Endothelial cell of umbilical vein (primary cell): ENCODE results near the gene PARN. TPM values are rescaled to one million over a fixed set of nuclear protein-coding genes. Genes with fewer than 3 reads are reported as not detected.
"Not testable (repeated sequence)": the region's sequence is repeated elsewhere in the genome, so short reads cannot be mapped to it uniquely, and the experiment has no call there.

Experiments
- BruUV-seq: library from RNA; stranded (reverse); fragments of 400-500 nt; replicated peaks from 2 replicates; lab custom pipeline; 2021; lab: Mats Ljungman, UMichigan
- CTCF ChIA-PET: fragments of 300-600, 350-600 bp; sonication (Branson Sonifier 250); formaldehyde crosslinking; loops from one replicate; lab custom pipeline; 2021; ENCODE audit warnings: antibody characterized with exemption, inconsistent platforms; lab: Charles Lee
- POLR2A ChIA-PET: fragments of 300-600, 350-600 bp; sonication (Branson Sonifier 250); formaldehyde crosslinking; loops from one replicate; lab custom pipeline; 2021; ENCODE audit warnings: antibody characterized with exemption, inconsistent platforms; lab: Charles Lee
- DNase-seq: peaks from one replicate; pipeline ENCODE4 v3.0.0-alpha.2; 2011; ENCODE audit warnings: low read depth, low spot score
- FAIRE-seq: peaks from 2 replicates; lab custom pipeline; 2011; peaks lifted over from hg19 to GRCh38; lab: Jason Lieb, UNC
- H2AFZ ChIP-seq: 2 replicates; pipeline ENCODE4 v1.6.0; 2012; ENCODE audit warnings: low read depth, low read length, control low read depth, inconsistent platforms
- H3K27ac ChIP-seq: 2 replicates; pipeline ENCODE4 v1.5.1; 2011; ENCODE audit warnings: low read depth, mild to moderate bottlenecking, control low read depth, low read length, moderate library complexity; ENCODE audit not compliant: insufficient read depth
- H3K27me3 ChIP-seq, 2 experiments: 2 replicates each; pipeline versions ENCODE4 v1.6.0 to v1.6.1; 2011; ENCODE audit warnings: low read length in 2 of 2, mixed read lengths in 1 of 2; ENCODE audit not compliant: control insufficient read depth in 2 of 2, insufficient read depth in 2 of 2
- H3K36me3 ChIP-seq, 2 experiments: 2 replicates in 1 of 2; 3 replicates in 1 of 2; pipeline ENCODE4 v1.5.1; 2011; ENCODE audit warnings: low read length in 2 of 2, mild to moderate bottlenecking in 1 of 2, moderate library complexity in 1 of 2; ENCODE audit not compliant: control insufficient read depth in 2 of 2, insufficient read depth in 2 of 2; ENCODE audit errors: extremely low read depth in 1 of 2
- H3K4me1 ChIP-seq: 3 replicates; pipeline ENCODE4 v1.5.1; 2011; ENCODE audit warnings: mild to moderate bottlenecking, low read length; ENCODE audit not compliant: control insufficient read depth, insufficient read depth; ENCODE audit errors: extremely low read depth
- H3K4me2 ChIP-seq: 2 replicates; pipeline ENCODE4 v1.6.1; 2011; ENCODE audit warnings: low read length, control low read depth, mixed read lengths; ENCODE audit not compliant: insufficient read depth
- H3K4me3 ChIP-seq, 3 experiments: fragments of 200-600 bp in 1 of 3; sonication (generic), shearing (Covaris generic) in 1 of 3; replicated peaks in 1 of 3; 2 replicates each; pipeline ENCODE4 v1.5.1; 2011 to 2016; ENCODE audit warnings: control low read depth in 3 of 3, low read length in 3 of 3, mild to moderate bottlenecking in 2 of 3, inconsistent platforms in 1 of 3, low read depth in 1 of 3, moderate library complexity in 1 of 3; ENCODE audit not compliant: insufficient read depth in 1 of 3
- H3K79me2 ChIP-seq: 2 replicates; pipeline ENCODE4 v1.6.0; 2012; ENCODE audit warnings: low read length, inconsistent platforms; ENCODE audit not compliant: control insufficient read depth, insufficient read depth
- H3K9ac ChIP-seq: replicated peaks from 2 replicates; pipeline ENCODE3; 2011; ENCODE audit warnings: low read length, control low read depth; ENCODE audit not compliant: insufficient read depth; ENCODE audit errors: extremely low read depth
- H3K9me1 ChIP-seq: replicated peaks from 3 replicates; pipeline ENCODE4 v1.6.0; 2011; ENCODE audit warnings: mild to moderate bottlenecking, low read length; ENCODE audit not compliant: control insufficient read depth, insufficient read depth; ENCODE audit errors: extremely low read depth
- H3K9me3 ChIP-seq: replicated peaks from 2 replicates; pipeline ENCODE4 v1.5.1; 2012; ENCODE audit warnings: low read length, inconsistent platforms; ENCODE audit not compliant: control insufficient read depth, insufficient read depth
- H4K20me1 ChIP-seq: replicated peaks from 2 replicates; pipeline ENCODE3; 2011; ENCODE audit warnings: mild to moderate bottlenecking, low read length; ENCODE audit not compliant: control insufficient read depth, insufficient read depth; ENCODE audit errors: extremely low read depth
- GATA2 ChIP-seq: IDR thresholded peaks from 2 replicates; pipeline ENCODE4 v1.7.0; 2011; ENCODE audit warnings: low read depth, mild to moderate bottlenecking, moderate library complexity, mixed read lengths, low read length; ENCODE audit not compliant: insufficient read length, insufficient read depth
- dilution Hi-C: fragments of 300-500 bp; cut with MboI; formaldehyde crosslinking; loops from one replicate; pipeline ENCODE4 v1.15.0; 2019; ENCODE audit warnings: low sequenced_read_pairs; ENCODE audit not compliant: extremely low pct_ligation_motif_present
- intact Hi-C: fragments of 100-400 bp; cut with micrococcal nuclease; formaldehyde crosslinking; loops from one replicate; pipeline ENCODE4 v1.10.0; 2022
- polyA plus RNA-seq, 4 experiments: library from polyadenylated mRNA; depleted of rRNA in 3 of 4; stranded (reverse) in 3 of 4; unstranded in 1 of 4; fragments of >200 nt; gene quantifications; 2 replicates each; pipeline versions ENCODE4 v1.2.1 to v1.2.3, GENCODE V29; 2011 to 2012; ENCODE audit warnings: missing spikeins in 1 of 4
- total RNA-seq: library from RNA; stranded (reverse); gene quantifications from 2 replicates; pipeline ENCODE4 v1.2.3, GENCODE V29; 2021

Gene PARN
- total and polyA plus RNA-seq, 2 donors (not counting 3 experiments of a cell fraction or from before 2014, with no cell fraction given) = 16.9 to 24.6 TPM

DNA sequence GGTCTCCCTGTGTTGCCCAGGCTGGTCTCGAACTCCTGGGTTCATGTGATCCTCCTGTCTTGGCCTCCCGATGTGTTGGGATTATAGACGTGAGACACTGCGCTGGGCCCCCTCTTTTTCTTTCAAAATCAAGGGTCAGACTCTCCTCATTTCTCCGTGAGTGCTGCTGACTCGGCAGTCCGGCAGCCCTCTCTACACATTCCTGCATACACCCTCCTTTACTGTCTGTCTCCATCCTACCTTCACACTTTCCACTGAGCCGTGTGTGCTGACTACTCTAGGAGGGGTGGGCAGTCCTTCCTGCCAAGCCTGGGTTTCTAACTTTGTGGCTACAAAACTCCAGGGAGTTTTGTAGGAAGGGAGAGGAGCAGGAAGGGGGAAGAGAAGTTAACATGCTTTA, 195.2 kb downstream of the PARN start:
- Histone ChIP-seq H3K9me1 (no peaks in the 10 kb centered on the region), H3K79me2 (no peaks in the 10 kb centered on the region), H3K4me1 (no peaks in the 10 kb centered on the region), H3K27ac (no peak overlapping the region), H3K9ac (no peak overlapping the region), H3K4me3 (no peak overlapping the region), H3K36me3 (no peaks in the 10 kb centered on the region), H4K20me1 (no peaks in the 10 kb centered on the region), H3K9me3 (no peaks in the 10 kb centered on the region), H3K4me2 (no peak overlapping the region), H2AFZ (no peak overlapping the region), H3K27me3 (no peaks in the 10 kb centered on the region)
- no peak for DNase-seq
- no TSS peak for BruUV-seq
- CTCF ChIA-PET = no interaction called here
- intact Hi-C loops (no loop called here), dilution Hi-C loops (no loop called here)
- FAIRE-seq = no peak
- TF ChIP-seq GATA2 = no peak
- POLR2A ChIA-PET = no interaction called here

DNA sequence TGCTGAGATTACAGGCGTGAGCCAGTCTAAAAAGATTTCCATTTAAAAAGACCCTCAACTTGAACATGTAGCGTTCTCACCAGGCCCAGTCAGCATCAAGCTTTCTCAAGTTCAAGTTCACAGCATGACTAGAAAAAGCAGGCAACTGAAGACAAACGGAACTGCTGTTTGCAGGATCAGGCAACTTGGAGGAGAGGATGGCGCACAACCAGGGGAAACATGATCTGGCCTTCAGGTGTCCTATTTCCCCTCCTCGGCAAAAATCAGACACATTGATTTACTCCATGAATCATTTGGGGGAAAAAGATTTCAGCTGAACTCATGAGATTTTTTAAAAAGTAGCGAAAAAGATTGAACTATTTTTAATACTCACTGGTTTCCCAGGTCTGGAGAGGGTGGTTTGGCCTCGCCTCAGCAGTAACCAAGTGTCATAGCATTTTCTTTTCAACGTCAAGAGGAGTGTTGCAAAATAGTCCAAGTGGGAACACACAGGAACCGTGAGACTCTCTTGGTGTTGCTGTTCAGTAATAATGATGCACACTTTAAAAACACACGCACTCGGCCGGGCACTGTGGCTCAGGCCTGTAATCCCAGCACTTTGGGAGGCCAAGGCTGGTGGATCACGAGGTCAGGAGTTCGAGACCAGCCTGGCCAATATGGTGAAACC, 201.0 kb downstream of the PARN start:
- H3K36me3 ChIP-seq, H3K9ac ChIP-seq, POLR2A ChIA-PET, H3K4me1 ChIP-seq, H3K4me3 ChIP-seq, H3K27me3 ChIP-seq, FAIRE-seq, intact Hi-C loops, dilution Hi-C loops, DNase-seq, BruUV-seq, H3K4me2 ChIP-seq, H3K79me2 ChIP-seq, CTCF ChIA-PET, H2AFZ ChIP-seq, H4K20me1 ChIP-seq, H3K9me1 ChIP-seq, H3K9me3 ChIP-seq, H3K27ac ChIP-seq: not testable (repeated sequence)
